GM12878 (cell line): Measurements from ENCODE around the gene OR13C4. TPM values are rescaled to one million over a fixed set of nuclear protein-coding genes. Genes with fewer than 3 reads are reported as not detected.

Experiments
- ATAC-seq: fragments of 200-7000 bp; cut with Tn5 transposase; 3 replicates; pipeline ENCODE4 v1.9.1; 2020; ENCODE audit warnings: mild to moderate bottlenecking, moderate library complexity
- BruUV-seq: library from RNA; stranded (reverse); fragments of 400-500 nt; replicated peaks from 2 replicates; lab custom pipeline; 2021; lab: Mats Ljungman, UMichigan
- CTCF ChIA-PET: fragments of 300-600 bp; sonication (Branson Sonifier 250); formaldehyde crosslinking; extraction: SDS; loops from one replicate; lab custom pipeline; 2021; ENCODE audit warnings: inconsistent platforms; lab: Yijun Ruan, JAX
- POLR2A ChIA-PET: fragments of 350-600 bp; formaldehyde crosslinking; extraction: SDS; loops from one replicate; lab custom pipeline; 2021; ENCODE audit warnings: inconsistent platforms; lab: Charles Lee
- RAD21 ChIA-PET: fragments of 300-600 bp; sonication (Branson Sonifier 250); formaldehyde crosslinking; loops from one replicate; lab custom pipeline; 2023; ENCODE audit warnings: antibody characterized with exemption; ENCODE audit not compliant: unreplicated experiment; lab: Charles Lee
- SMC1A ChIA-PET: fragments of 300-600 bp; sonication (Branson Sonifier 250); formaldehyde crosslinking; loops from one replicate; lab custom pipeline; 2023; ENCODE audit not compliant: unreplicated experiment, uncharacterized antibody; lab: Charles Lee
- DNase-seq: peaks from one replicate; pipeline ENCODE4 v3.0.0-alpha.2; 2011; ENCODE audit warnings: low read depth, low spot score
- FAIRE-seq: peaks from 3 replicates; lab custom pipeline; 2011; peaks lifted over from hg19 to GRCh38; lab: Jason Lieb, UNC
- H2AFZ ChIP-seq: 2 replicates; pipeline ENCODE4 v1.6.0; 2011; ENCODE audit warnings: low read depth, low read length, control low read depth; ENCODE audit not compliant: control insufficient read depth
- H3K27ac ChIP-seq: 2 replicates; pipeline ENCODE4 v1.5.1; 2011; ENCODE audit warnings: control low read depth; ENCODE audit not compliant: control insufficient read depth, insufficient read depth
- H3K27me3 ChIP-seq, 2 experiments: replicated peaks in 1 of 2; 2 replicates each; pipeline versions ENCODE4 v1.6.0 to v1.6.1; 2011; ENCODE audit warnings: low read length in 1 of 2; ENCODE audit not compliant: control insufficient read depth in 2 of 2, insufficient read depth in 2 of 2
- H3K36me3 ChIP-seq, 2 experiments: 2 replicates each; pipeline ENCODE4 v1.5.1; 2011; ENCODE audit warnings: low read length in 1 of 2; ENCODE audit not compliant: control insufficient read depth in 2 of 2, insufficient read depth in 2 of 2
- H3K4me1 ChIP-seq: 2 replicates; pipeline ENCODE4 v1.6.1; 2011; ENCODE audit warnings: mild to moderate bottlenecking, low read length, moderate library complexity, mixed read lengths; ENCODE audit not compliant: control insufficient read depth, insufficient read depth
- H3K4me2 ChIP-seq: 2 replicates; pipeline ENCODE4 v1.6.0; 2011; ENCODE audit warnings: control low read depth; ENCODE audit not compliant: control insufficient read depth, insufficient read depth
- H3K4me3 ChIP-seq: fragments of 200-600 bp; sonication (generic); 2 replicates; pipeline ENCODE4 v1.5.1; 2016
- H3K79me2 ChIP-seq: 2 replicates; pipeline ENCODE4 v1.6.0; 2011; ENCODE audit warnings: low read length; ENCODE audit not compliant: control insufficient read depth, insufficient read depth
- H3K9ac ChIP-seq: 2 replicates; pipeline ENCODE4 v1.8.0; 2011; ENCODE audit warnings: low read length, control low read depth, mixed read lengths; ENCODE audit not compliant: control insufficient read depth, insufficient read depth
- H3K9me3 ChIP-seq: replicated peaks from 3 replicates; pipeline ENCODE4 v1.5.1; 2011; ENCODE audit warnings: mild to moderate bottlenecking, low read length; ENCODE audit not compliant: control insufficient read depth, insufficient read depth
- H4K20me1 ChIP-seq: 2 replicates; pipeline ENCODE4 v1.6.0; 2011; ENCODE audit not compliant: control insufficient read depth, insufficient read depth
- EGR1 ChIP-seq, 2 experiments: IDR thresholded peaks; 1 replicate in 1 of 2; 2 replicates in 1 of 2; pipeline ENCODE4 v1.6.1; 2011 to 2012; ENCODE audit warnings: low read depth in 2 of 2, low read length in 2 of 2, borderline replicate concordance in 1 of 2, mild to moderate bottlenecking in 1 of 2, moderate library complexity in 1 of 2
- ELK1 ChIP-seq: IDR thresholded peaks from 2 replicates; pipeline ENCODE4 v1.6.1; 2012; ENCODE audit warnings: low read depth, low read length, improper control_type of control experiment
- IKZF1 ChIP-seq: fragments of 450-650 bp; conservative IDR thresholded peaks from 2 replicates; pipeline ENCODE4 v1.6.1; 2017; ENCODE audit warnings: antibody characterized with exemption, mild to moderate bottlenecking
- MXI1 ChIP-seq: fragments of 150-350 bp; IDR thresholded peaks from 2 replicates; pipeline ENCODE4 v1.6.1; 2011; ENCODE audit warnings: low read depth, mild to moderate bottlenecking, inconsistent platforms, low read length, improper control_type of control experiment
- WGBS: methylation state at CpG from one replicate; pipeline ENCODE4 v1.1.6; 2016; ENCODE audit warnings: low lambda C conversion rate; ENCODE audit not compliant: insufficient replicate concordance, insufficient coverage; ENCODE audit errors: missing lambda C conversion rate; 5-methylcytosine and 5-hydroxymethylcytosine counted together
- in situ Hi-C: fragments of 300-500 bp; cut with MboI; formaldehyde crosslinking; loops from 9 replicates; pipeline ENCODE4 v1.14.3; 2018; ENCODE audit warnings: mixed read lengths
- intact Hi-C: fragments of 100-400 bp; cut with micrococcal nuclease; formaldehyde crosslinking; loops from one replicate; pipeline ENCODE4 v1.14.2; 2022; ENCODE audit not compliant: unreplicated experiment
- polyA plus RNA-seq, 11 experiments: library from polyadenylated mRNA; depleted of rRNA in 4 of 11; unstranded in 6 of 11; stranded (reverse) in 5 of 11; fragments of >200 nt; fragmentation: Nextera tagmentation in 4 of 11; fragmentation: Illumina TruSeq in 1 of 11; extraction: Ambion mirVana in 4 of 11; extraction: Trizol in 1 of 11; gene quantifications; 1 replicate in 1 of 11; 2 replicates in 10 of 11; pipeline versions ENCODE4 v1.2.1 to v1.2.3, GENCODE V29; 2011 to 2016; ENCODE audit warnings: inconsistent platforms in 2 of 11, missing spikeins in 2 of 11, low read depth in 1 of 11
- total RNA-seq, 4 experiments: library from RNA; depleted of rRNA in 3 of 4; stranded (reverse); fragments of >200 nt in 3 of 4; fragmentation: Illumina TruSeq in 1 of 4; extraction: Trizol in 1 of 4; gene quantifications; 2 replicates each; pipeline versions ENCODE4 v1.2.1 to v1.2.3, GENCODE V29; 2013 to 2021

Gene OR13C4
- total and polyA plus RNA-seq, 10 of the 15 experiments (the other 5 are each of a cell fraction or from before 2014, with no cell fraction given) = 0.17 to 0.26 TPM; not detected in 8

- no peak for TF ChIP-seq ELK1
- no peak for TF ChIP-seq IKZF1
Measured at GRCh38 chr9:104544644-104545043, 17.6 kb upstream of the OR13C4 start (continued).

DNA sequence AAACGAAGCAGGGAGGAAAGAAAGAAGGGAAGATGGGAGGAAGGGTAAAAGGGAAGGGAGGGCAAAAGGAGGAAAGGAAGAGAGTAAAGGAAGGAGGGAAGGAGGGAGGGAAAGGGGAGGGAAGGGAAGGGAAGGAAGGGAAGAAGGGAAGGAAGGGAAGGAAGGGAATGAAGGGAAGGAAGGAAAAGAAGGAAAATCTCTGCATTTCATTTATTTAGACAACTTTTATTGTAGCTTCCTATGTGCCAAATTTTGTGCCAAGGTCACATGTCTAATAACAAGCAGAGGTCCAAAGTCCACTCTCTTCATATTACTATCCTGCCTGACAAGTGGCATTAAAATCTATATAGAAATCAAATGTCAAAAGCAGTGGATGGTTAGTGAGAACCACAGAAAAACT, 12.3 kb upstream of the OR13C4 start:
- intact Hi-C loops (no loop called here), in situ Hi-C loops (no loop called here)
- Histone ChIP-seq H2AFZ (no peak overlapping the region), H3K4me1 (no peaks in the 10 kb centered on the region), H3K27me3 (no peaks in the 10 kb centered on the region), H3K4me2 (no peak overlapping the region), H3K9ac (no peak overlapping the region), H3K9me3 (no peaks in the 10 kb centered on the region), H3K4me3 (no peak overlapping the region), H3K36me3 (no peaks in the 10 kb centered on the region), H3K79me2 (no peaks in the 10 kb centered on the region), H3K27ac (no peak overlapping the region), H4K20me1 (no peaks in the 10 kb centered on the region)
- WGBS = 0% methylated on average over 1 of the region's 1 CpG
- no TSS peak for BruUV-seq
- FAIRE-seq = no peak
- POLR2A ChIA-PET = no interaction called here
- SMC1A ChIA-PET = interaction anchor here (1.0 kb wide), 1 partner anchor 25 kb away, joined by 4 read pairs; no protein-coding TSS in a partner anchor
- DNase-seq = no peak
- ATAC-seq = no peak
- RAD21 ChIA-PET = no interaction called here
- no peak for TF ChIP-seq MXI1
- TF ChIP-seq EGR1 (IDR thresholded peaks at IDR 0.05; ENCODE audit: borderline replicate concordance in 1 of 2, low read depth in 2 of 2, low read length in 2 of 2) = no peak
- CTCF ChIA-PET = interaction anchor here (1.3 kb wide), 1 partner anchor 17 kb away, joined by 3 read pairs; no protein-coding TSS in a partner anchor
